Heart left ventricle (tissue), 16 donors: Measurements from ENCODE around the gene PCDH20. TPM values are rescaled to one million over a fixed set of nuclear protein-coding genes. Genes with fewer than 3 reads are reported as not detected.

Experiments used
- ATAC-seq, 4 donors: fragments of 200-7000 bp; cut with Tn5 transposase; one replicate each; pipeline ENCODE4 v1.9.1; 2020 to 2022; ENCODE audit warnings: moderate library complexity in 4 of 4, mild to moderate bottlenecking in 3 of 4, moderate number of reproducible peaks in 1 of 4
- DNase-seq, 5 donors: peaks; one replicate each; pipeline ENCODE4 v3.0.0-alpha.2; 2020
- H3K27ac ChIP-seq, 12 donors: fragments of 200-600 bp; sonication (generic) in 4 of 12; one replicate each; pipeline versions ENCODE4 v1.5.0 to v1.8.0; 2016 to 2022; ENCODE audit warnings: mild to moderate bottlenecking in 2 of 12
- H3K27me3 ChIP-seq, 9 donors: fragments of 200-600 bp; sonication (generic) in 2 of 9; one replicate each; pipeline versions ENCODE4 v1.5.1 to v1.8.0; 2016 to 2022; ENCODE audit warnings: mild to moderate bottlenecking in 3 of 9
- H3K36me3 ChIP-seq, 9 donors: fragments of 200-600 bp; sonication (generic) in 2 of 9; one replicate each; pipeline versions ENCODE4 v1.5.0 to v1.8.0; 2018 to 2022; ENCODE audit warnings: mild to moderate bottlenecking in 2 of 9
- H3K4me1 ChIP-seq, 12 donors: fragments of 200-600 bp; sonication (generic) in 4 of 12; one replicate each; pipeline versions ENCODE4 v1.5.0 to v1.8.0; 2016 to 2022; ENCODE audit warnings: mild to moderate bottlenecking in 3 of 12
- H3K4me3 ChIP-seq, 12 donors: fragments of 200-600 bp; sonication (generic) in 4 of 12; one replicate each; pipeline versions ENCODE4 v1.5.0 to v1.8.0; 2017 to 2022; ENCODE audit warnings: mild to moderate bottlenecking in 9 of 12, moderate library complexity in 4 of 12
- H3K9me3 ChIP-seq, 12 donors: fragments of 200-600 bp; sonication (generic) in 4 of 12; one replicate each; pipeline versions ENCODE4 v1.5.0 to v1.8.0; 2016 to 2022; ENCODE audit warnings: mild to moderate bottlenecking in 1 of 12
- CTCF ChIP-seq, 12 donors: fragments of 200-600 bp; sonication (generic) in 4 of 12; IDR thresholded peaks; one replicate each; pipeline versions ENCODE4 v1.5.0 to v1.8.0; 2018 to 2022; ENCODE audit warnings: antibody characterized with exemption in 12 of 12, mild to moderate bottlenecking in 5 of 12
- POLR2A ChIP-seq, 2 donors: fragments of 450-650 bp; IDR thresholded peaks; one replicate each; pipeline ENCODE4 v1.6.1; 2017; ENCODE audit warnings: antibody characterized with exemption in 2 of 2, mild to moderate bottlenecking in 2 of 2, moderate library complexity in 2 of 2
- WGBS, 4 donors: extraction: QIAGEN DNeasy Blood & Tissue Kit in 2 of 4; methylation state at CpG; one replicate each; pipeline versions ENCODE4 v1.1.5 to v1.1.7; 2013 to 2018; 5-methylcytosine and 5-hydroxymethylcytosine counted together
- intact Hi-C, 10 donors: fragments of 100-400 bp; cut with DNase I; formaldehyde crosslinking; loops; one replicate each; pipeline versions ENCODE4 v1.11.1 to v1.14.2; 2022
- polyA plus RNA-seq, 2 donors: library from polyadenylated mRNA; stranded (reverse); fragments of 200-250 nt; gene quantifications; one replicate each; pipeline ENCODE4 v1.2.3, GENCODE V29; 2013
- total RNA-seq, 9 donors: library from RNA; depleted of rRNA in 2 of 9; stranded (reverse); fragments of >200 nt in 2 of 9; fragmentation: NEBNext Ultra II Directional in 3 of 9; extraction: Animal tissue kit (Norgen Biotek cat#: 25700) in 3 of 9; gene quantifications; one replicate each; pipeline versions ENCODE4 v1.1.0 to v1.2.4, GENCODE V29; 2016 to 2023
- donor health status: ischemic (EF 13 %, LVEDD 7.1; RV severe dilation, severe dysfunction).
- donor health status: healthy with polysubstance abuse.
- donor health status: DM: no; HTN: yes; CAD: no.
- donor health status: DM: no; HTN: no; CAD: no.
- donor health status: ischemic (EF 25% LVEDD 6.9; RV normal size, moderate dysfunction).
- donor health status: ischemic (EF 25% LVEDD 5.7; RV mildly dilated, moderate dysfunction).
- donor health status: healthy.
- donor health status: DM: yes; HTN: yes; CAD: no.
- donor health status: ischemic (EF 35%, LVEDD 5.7; RV mildly dilated, moderate dysfunction).
- donor health status: nonischemic (EF 11% LVEDD 7.7; RV severe dilation, severe dysfunction).
- donor health status: DM: yes; HTN: yes; CAD: no.
- donor health status: PGD.
- donor health status: ischemic (EF 29% LVEDD 5.4; RV normal size, mild dysfunction).
- donor health status: nonischemic (EF 23%, LVEDD 6.1; RV moderate dilation, normal function).

Gene PCDH20
- total and polyA plus RNA-seq, 11 donors = 0.34 to 8.3 (median 2.0) TPM

GRCh38 chr13:61410266-61410665 is 5.4 kb downstream of the PCDH20 start:
- TF ChIP-seq CTCF (IDR thresholded peaks at IDR 0.05) (no peak), POLR2A (IDR thresholded peaks at IDR 0.05) (no peak)
- no peaks in the 10 kb centered on the region for H3K9me3 ChIP-seq
- H3K27ac ChIP-seq = no peak overlapping the region
- H3K36me3 ChIP-seq = no peaks in the 10 kb centered on the region
- peaks cover 0 to 37% (median 14%) of the 10 kb centered on the region in 9 donors for H3K27me3 ChIP-seq
- DNase-seq = no peak
- ATAC-seq = no peak
- H3K4me3 ChIP-seq = no peak overlapping the region
- H3K4me1 ChIP-seq = peaks cover 0 to 18% (median 0%) of the 10 kb centered on the region in 12 donors
- WGBS, 4 donors = 40 to 41% (median 41%) methylated on average over 2 of the region's 2 CpGs
- intact Hi-C loops = loop anchor here in 6 of 10 donors (2.0 to 10.0 kb wide), 4 partner anchors 285 to 758 kb away; no protein-coding TSS in a partner anchor

GRCh38 chr13:61408571-61408970 is 7.1 kb downstream of the PCDH20 start:
- intact Hi-C loops = loop anchor here in 2 of 10 donors (10.0 kb wide), 2 partner anchors 444 to 754 kb away; no protein-coding TSS in a partner anchor
- WGBS, 4 donors = 0% methylated on average over 1 of the region's 1 CpG
- peaks cover 0 to 20% (median 6%) of the 10 kb centered on the region in 9 donors for H3K27me3 ChIP-seq
- H3K4me1 ChIP-seq = peaks cover 0 to 1% (median 0%) of the 10 kb centered on the region in 12 donors
- H3K9me3 ChIP-seq = no peaks in the 10 kb centered on the region
- H3K36me3 ChIP-seq = no peaks in the 10 kb centered on the region
- DNase-seq (no peak), ATAC-seq (no peak)
- TF ChIP-seq POLR2A (IDR thresholded peaks at IDR 0.05) (no peak), CTCF (IDR thresholded peaks at IDR 0.05) (no peak)
- no peak overlapping the region for H3K27ac ChIP-seq
- no peak overlapping the region for H3K4me3 ChIP-seq

- Histone ChIP-seq H3K4me1 (no peaks in the 10 kb centered on the region), H3K27me3 (no peaks in the 10 kb centered on the region), H3K4me3 (no peak overlapping the region), H3K36me3 (no peaks in the 10 kb centered on the region), H3K9me3 (no peaks in the 10 kb centered on the region), H3K27ac (no peak overlapping the region)
- TF ChIP-seq POLR2A (IDR thresholded peaks at IDR 0.05) = no peak
- no peak for TF ChIP-seq CTCF (IDR thresholded peaks at IDR 0.05)
- 21 to 32% (median 26%) methylated on average over 1 of the region's 1 CpG for WGBS, 4 donors
- intact Hi-C loops = loop anchor here in 2 of 10 donors (10.0 kb wide), 2 partner anchors 441 to 751 kb away; no protein-coding TSS in a partner anchor
- DNase-seq (no peak), ATAC-seq (peak in 2 of 4 donors; percentile 61 to 66)
Measured at GRCh38 chr13:61406275-61406674, 9.4 kb downstream of the PCDH20 start.

- intact Hi-C loops = no loop called here
- H3K4me1 ChIP-seq = no peaks in the 10 kb centered on the region
- ATAC-seq = no peak
Measured at GRCh38 chr13:61396121-61396520, 19.5 kb downstream of the PCDH20 start.

More at GRCh38 chr13:61396121-61396520, 19.5 kb downstream of the PCDH20 start:
- no peak overlapping the region for H3K4me3 ChIP-seq
- no peak for DNase-seq
- H3K36me3 ChIP-seq = no peaks in the 10 kb centered on the region
- H3K27ac ChIP-seq = no peak overlapping the region
- no peaks in the 10 kb centered on the region for H3K9me3 ChIP-seq
- TF ChIP-seq CTCF (IDR thresholded peaks at IDR 0.05) = no peak
- no peak for TF ChIP-seq POLR2A (IDR thresholded peaks at IDR 0.05)
- no peaks in the 10 kb centered on the region for H3K27me3 ChIP-seq
